Astrocyte of the spinal cord (primary cell): Measurements from ENCODE around the gene ERG.

Experiments used
- DNase-seq: peaks from one replicate; pipeline ENCODE4 v3.0.0; 2011; ENCODE audit warnings: low read depth, low spot score
- H3K4me3 ChIP-seq: 2 replicates; pipeline ENCODE4 v1.5.1; 2011; ENCODE audit warnings: low read depth, mild to moderate bottlenecking, low read length, moderate library complexity
- CTCF ChIP-seq: IDR thresholded peaks from 2 replicates; pipeline ENCODE4 v1.5.1; 2012; ENCODE audit warnings: low read depth, mild to moderate bottlenecking, low read length, inconsistent platforms
- in situ Hi-C: cut with HindIII; loops from 2 replicates; pipeline ENCODE4 v1.10.0; 2017; ENCODE audit warnings: low sequenced_read_pairs

The ERG gene

GRCh38 chr21:38361324-38361723 lies 137.0 kb downstream of the ERG start:
- TF ChIP-seq CTCF: no peak
- DNase-seq: no peak
- in situ Hi-C loops: no loop called here
- no peak overlapping the region for H3K4me3 ChIP-seq

GRCh38 chr21:38359835-38360234 lies 138.4 kb downstream of the ERG start:
- no peak for TF ChIP-seq CTCF
- no peak for DNase-seq
- no peak overlapping the region for H3K4me3 ChIP-seq
- in situ Hi-C loops: no loop called here

- no peak overlapping the region for H3K4me3 ChIP-seq
- TF ChIP-seq CTCF: no peak
- in situ Hi-C loops: no loop called here
- no peak for DNase-seq
These were observed 139.2 kb downstream of the ERG start for GRCh38 chr21:38359090-38359489.

GRCh38 chr21:38358666-38359065 lies 139.6 kb downstream of the ERG start:
- no peak for DNase-seq
- in situ Hi-C loops: no loop called here
- no peak overlapping the region for H3K4me3 ChIP-seq
- no peak for TF ChIP-seq CTCF

- no peak overlapping the region for H3K4me3 ChIP-seq
- in situ Hi-C loops: no loop called here
- no peak for TF ChIP-seq CTCF
- DNase-seq: no peak
These were observed 140.2 kb downstream of the ERG start for GRCh38 chr21:38358098-38358497.

- in situ Hi-C loops: no loop called here
- no peak for TF ChIP-seq CTCF
- no peak overlapping the region for H3K4me3 ChIP-seq
- DNase-seq: no peak
These were observed 141.2 kb downstream of the ERG start for GRCh38 chr21:38356883-38357625.
